Uterus (tissue), 2 donors: ENCODE results near the gene PIGM.

ENCODE experiments used
- CTCF ChIP-seq, 4 experiments: fragments of 200-600 bp in 2 of 4; fragments of 450-650 bp in 2 of 4; sonication (generic) in 2 of 4; IDR thresholded peaks; one replicate each; pipeline ENCODE4 v1.5.1; 2016 to 2019; ENCODE audit warnings: antibody characterized with exemption in 4 of 4, mild to moderate bottlenecking in 2 of 4, moderate library complexity in 1 of 4
- POLR2A ChIP-seq, 2 donors: fragments of 450-650 bp; IDR thresholded peaks; one replicate each; pipeline ENCODE4 v1.6.1; 2016; ENCODE audit warnings: antibody characterized with exemption in 2 of 2, mild to moderate bottlenecking in 1 of 2, moderate library complexity in 1 of 2

- TF ChIP-seq CTCF (IDR thresholded peaks at IDR 0.05) (no peak), POLR2A (IDR thresholded peaks at IDR 0.05) (no peak)
Measured at GRCh38 chr1:160068225-160068624, 36.4 kb upstream of the PIGM start.
